Uterus (tissue), 2 donors: Measurements from ENCODE around the gene UBR1.

ENCODE experiments used
- CTCF ChIP-seq, 4 experiments: fragments of 200-600 bp in 2 of 4; fragments of 450-650 bp in 2 of 4; sonication (generic) in 2 of 4; IDR thresholded peaks; one replicate each; pipeline ENCODE4 v1.5.1; 2016 to 2019; ENCODE audit warnings: antibody characterized with exemption in 4 of 4, mild to moderate bottlenecking in 2 of 4, moderate library complexity in 1 of 4
- POLR2A ChIP-seq, 2 donors: fragments of 450-650 bp; IDR thresholded peaks; one replicate each; pipeline ENCODE4 v1.6.1; 2016; ENCODE audit warnings: antibody characterized with exemption in 2 of 2, mild to moderate bottlenecking in 1 of 2, moderate library complexity in 1 of 2

DNA sequence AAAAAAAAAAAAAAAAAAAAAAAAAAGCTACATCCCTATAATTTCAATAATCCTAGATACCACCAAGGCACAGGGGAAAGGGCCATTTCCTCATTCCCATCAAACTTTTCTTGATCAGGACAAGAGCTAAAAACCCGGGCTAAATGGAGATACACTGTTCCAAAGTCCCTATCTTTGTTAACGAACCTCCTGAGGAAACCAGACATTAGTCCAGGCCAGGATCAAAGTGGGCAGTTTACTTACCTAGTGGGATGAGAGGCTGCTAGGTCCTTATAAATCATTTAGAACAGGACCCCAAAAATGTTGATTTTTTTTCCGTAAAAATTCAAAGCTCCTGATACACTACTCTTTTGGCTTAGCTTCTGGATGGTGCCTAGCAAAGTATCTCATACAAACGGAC lies 35.6 kb downstream of the UBR1 start:
- TF ChIP-seq CTCF (IDR thresholded peaks at IDR 0.05) (no peak), POLR2A (IDR thresholded peaks at IDR 0.05) (no peak)
